H9 (cell line): ENCODE measurements around the gene EFCC1. TPM values are rescaled to one million over a fixed set of nuclear protein-coding genes. Genes with fewer than 3 reads are reported as not detected.

Source experiments
- DNase-seq: peaks from one replicate; pipeline ENCODE4 v3.0.0-alpha.2; 2017
- H2AFZ ChIP-seq: one replicate; pipeline ENCODE4 v1.6.1; 2013; ENCODE audit warnings: mild to moderate bottlenecking, low read length, control low read depth, moderate library complexity
- H2AK5ac ChIP-seq: 2 replicates; pipeline ENCODE4 v1.6.1; 2013; ENCODE audit warnings: low read length, control low read depth, mixed read lengths; ENCODE audit not compliant: insufficient read length
- H2BK120ac ChIP-seq: one replicate; pipeline ENCODE4 v1.6.1; 2013; ENCODE audit warnings: low read depth, mild to moderate bottlenecking, low read length, control low read depth, inconsistent platforms; ENCODE audit not compliant: poor library complexity, severe bottlenecking
- H2BK12ac ChIP-seq: 2 replicates; pipeline ENCODE4 v1.6.1; 2013; ENCODE audit warnings: low read length, control low read depth, mixed read lengths, low read depth; ENCODE audit not compliant: insufficient read length
- H2BK15ac ChIP-seq: 2 replicates; pipeline ENCODE4 v1.6.1; 2013; ENCODE audit warnings: low read depth, low read length, control low read depth
- H2BK20ac ChIP-seq: one replicate; pipeline ENCODE4 v1.6.1; 2013; ENCODE audit warnings: low read depth, mild to moderate bottlenecking, low read length, control low read depth, inconsistent platforms; ENCODE audit not compliant: poor library complexity, severe bottlenecking
- H2BK5ac ChIP-seq: 2 replicates; pipeline ENCODE4 v1.6.1; 2013; ENCODE audit warnings: low read length, control low read depth, mixed read lengths; ENCODE audit not compliant: insufficient read length
- H3K14ac ChIP-seq: 2 replicates; pipeline ENCODE4 v1.6.1; 2013; ENCODE audit warnings: low read length, control low read depth; ENCODE audit not compliant: insufficient read depth
- H3K18ac ChIP-seq: 2 replicates; pipeline ENCODE4 v1.6.1; 2013; ENCODE audit warnings: low read depth, mild to moderate bottlenecking, mixed read lengths, low read length, control low read depth; ENCODE audit not compliant: insufficient read length
- H3K23ac ChIP-seq: 2 replicates; pipeline ENCODE4 v1.6.1; 2013; ENCODE audit warnings: low read length, control low read depth, mixed read lengths, low read depth; ENCODE audit not compliant: insufficient read length
- H3K23me2 ChIP-seq: 2 replicates; pipeline ENCODE4 v1.6.1; 2013; ENCODE audit warnings: low read depth, mild to moderate bottlenecking, mixed read lengths, low read length, control low read depth; ENCODE audit not compliant: insufficient read length, poor library complexity, severe bottlenecking
- H3K27ac ChIP-seq: 2 replicates; pipeline ENCODE4 v1.5.1; 2013; ENCODE audit warnings: low read length, control low read depth, mixed read lengths, low read depth; ENCODE audit not compliant: insufficient read length
- H3K27me3 ChIP-seq: 2 replicates; pipeline ENCODE4 v1.6.1; 2013; ENCODE audit warnings: low read length, control low read depth, inconsistent platforms; ENCODE audit not compliant: insufficient read depth
- H3K4ac ChIP-seq: 2 replicates; pipeline ENCODE4 v1.6.1; 2013; ENCODE audit warnings: low read depth, mild to moderate bottlenecking, control low read depth, inconsistent platforms, low read length, moderate library complexity
- H3K4me1 ChIP-seq: 2 replicates; pipeline ENCODE4 v1.6.1; 2013; ENCODE audit warnings: low read length, control low read depth, inconsistent platforms; ENCODE audit not compliant: insufficient read depth
- H3K4me2 ChIP-seq: 2 replicates; pipeline ENCODE4 v1.6.1; 2013; ENCODE audit warnings: low read length, control low read depth, mixed read lengths; ENCODE audit not compliant: insufficient read length, insufficient read depth
- H3K56ac ChIP-seq: 2 replicates; pipeline ENCODE4 v1.6.1; 2013; ENCODE audit warnings: low read depth, mild to moderate bottlenecking, mixed read lengths, low read length, control low read depth; ENCODE audit not compliant: insufficient read length
- H3K79me1 ChIP-seq: 2 replicates; pipeline ENCODE4 v1.6.1; 2013; ENCODE audit warnings: low read depth, mild to moderate bottlenecking, moderate library complexity, low read length, control low read depth, inconsistent platforms; ENCODE audit not compliant: insufficient read depth, poor library complexity, severe bottlenecking
- H3K79me2 ChIP-seq: 2 replicates; pipeline ENCODE4 v1.6.1; 2013; ENCODE audit warnings: low read length, control low read depth, inconsistent platforms; ENCODE audit not compliant: insufficient read depth
- H3K9ac ChIP-seq: 2 replicates; pipeline ENCODE4 v1.6.1; 2013; ENCODE audit warnings: low read length, control low read depth, mixed read lengths; ENCODE audit not compliant: insufficient read length; ENCODE audit errors: extremely low read depth
- H3K9me3 ChIP-seq: one replicate; pipeline ENCODE4 v1.6.1; 2013; ENCODE audit warnings: low read depth, low read length, inconsistent platforms; ENCODE audit not compliant: control insufficient read depth
- H3T11ph ChIP-seq: one replicate; pipeline ENCODE4 v1.6.1; 2013; ENCODE audit warnings: mild to moderate bottlenecking, low read length, control low read depth, inconsistent platforms
- H4K20me1 ChIP-seq: one replicate; pipeline ENCODE4 v1.6.1; 2013; ENCODE audit not compliant: control insufficient read depth, insufficient read length, insufficient read depth
- H4K5ac ChIP-seq: 2 replicates; pipeline ENCODE4 v1.6.1; 2013; ENCODE audit warnings: low read depth, mild to moderate bottlenecking, mixed read lengths, low read length, control low read depth; ENCODE audit not compliant: insufficient read length
- H4K8ac ChIP-seq: replicated peaks from 2 replicates; pipeline ENCODE4 v1.6.1; 2013; ENCODE audit warnings: low read length, control low read depth, mixed read lengths, low read depth; ENCODE audit not compliant: insufficient read length
- H4K91ac ChIP-seq: 2 replicates; pipeline ENCODE4 v1.6.1; 2013; ENCODE audit warnings: low read depth, mild to moderate bottlenecking, moderate library complexity, mixed read lengths, low read length, control low read depth; ENCODE audit not compliant: insufficient read length
- H3K27ac Mint-ChIP-seq, 3 experiments: 2 replicates in 2 of 3; 3 replicates in 1 of 3; pipeline ENCODE4 v1.8.0; 2020 to 2021; ENCODE audit warnings: mixed read lengths in 3 of 3, mild to moderate bottlenecking in 1 of 3, moderate library complexity in 1 of 3
- H3K27me3 Mint-ChIP-seq: 2 replicates; pipeline ENCODE4 v1.8.0; 2021; ENCODE audit warnings: low read depth, mild to moderate bottlenecking, moderate library complexity, mixed read lengths
- H3K36me3 Mint-ChIP-seq, 3 experiments: 2 replicates in 2 of 3; 3 replicates in 1 of 3; pipeline ENCODE4 v1.8.0; 2020 to 2021; ENCODE audit warnings: low read depth in 3 of 3, mixed read lengths in 3 of 3; ENCODE audit not compliant: insufficient read depth in 1 of 3
- H3K4me1 Mint-ChIP-seq, 2 experiments: 2 replicates each; pipeline ENCODE4 v1.8.0; 2020; ENCODE audit warnings: mixed read lengths in 2 of 2
- H3K4me3 Mint-ChIP-seq, 2 experiments: 2 replicates in 1 of 2; 3 replicates in 1 of 2; pipeline ENCODE4 v1.8.0; 2020 to 2021; ENCODE audit warnings: mild to moderate bottlenecking in 2 of 2, mixed read lengths in 2 of 2, moderate library complexity in 1 of 2
- H3K9me3 Mint-ChIP-seq, 2 experiments: 2 replicates in 1 of 2; 3 replicates in 1 of 2; pipeline ENCODE4 v1.8.0; 2020; ENCODE audit warnings: mild to moderate bottlenecking in 2 of 2, mixed read lengths in 2 of 2, moderate library complexity in 1 of 2
- CTCF ChIP-seq: fragments of 200-600 bp; sonication (generic); conservative IDR thresholded peaks from 3 replicates; pipeline ENCODE4 v1.8.0; 2021; ENCODE audit warnings: antibody characterized with exemption, mild to moderate bottlenecking
- WGBS: extraction: QIAGEN DNeasy Blood & Tissue Kit; methylation state at CpG from one replicate; pipeline ENCODE4 v1.1.7; 2013; ENCODE audit warnings: missing lambda C conversion rate, low lambda C conversion rate, mixed read lengths; ENCODE audit not compliant: insufficient read length; ENCODE audit errors: extremely low coverage; 5-methylcytosine and 5-hydroxymethylcytosine counted together
- total RNA-seq: library from RNA; stranded (reverse); gene quantifications from 2 replicates; pipeline ENCODE4 v1.2.1, GENCODE V29; 2021

Gene EFCC1
- total RNA-seq, 1 experiment from 2014 or later: 0.09 TPM

- no peaks in the 10 kb centered on the region for H4K20me1 ChIP-seq
- DNase-seq: no peak
- no peak overlapping the region for H3T11ph ChIP-seq
- no peak overlapping the region for H2BK20ac ChIP-seq
- H3K18ac ChIP-seq: no peak overlapping the region
- H2BK5ac ChIP-seq: no peak overlapping the region
- no peak overlapping the region for H4K91ac ChIP-seq
- H3K79me2 ChIP-seq: no peaks in the 10 kb centered on the region
- H3K4me2 ChIP-seq: no peak overlapping the region
- no peak overlapping the region for H2BK15ac ChIP-seq
- H2BK120ac ChIP-seq: no peak overlapping the region
- H3K9me3 ChIP-seq: no peaks in the 10 kb centered on the region
- no peak overlapping the region for H2BK12ac ChIP-seq
- no peak overlapping the region for H3K23ac ChIP-seq
- WGBS: no CpG with 5 or more reads among the region's 10 CpGs
- H2AFZ ChIP-seq: no peak overlapping the region
- peaks cover 15 to 29% of the 10 kb centered on the region in 2 experiments for H3K4me1 Mint-ChIP-seq
- no peak for TF ChIP-seq CTCF
- no peaks in the 10 kb centered on the region for H3K23me2 ChIP-seq
- no peaks in the 10 kb centered on the region for H3K27me3 ChIP-seq
- H3K79me1 ChIP-seq: no peaks in the 10 kb centered on the region
- no peak overlapping the region for H2AK5ac ChIP-seq
- no peak overlapping the region for H4K5ac ChIP-seq
- H3K56ac ChIP-seq: no peak overlapping the region
- H3K36me3 Mint-ChIP-seq: no peaks in the 10 kb centered on the region
- H3K4me1 ChIP-seq: no peaks in the 10 kb centered on the region
- no peak overlapping the region for H3K4me3 Mint-ChIP-seq
- H3K4ac ChIP-seq: no peak overlapping the region
- H3K27ac ChIP-seq: no peak overlapping the region
- H3K27me3 Mint-ChIP-seq: peaks cover 6% of the 10 kb centered on the region
- no peak overlapping the region for H3K14ac ChIP-seq
- H3K9me3 Mint-ChIP-seq: no peaks in the 10 kb centered on the region
- no peak overlapping the region for H4K8ac ChIP-seq
- H3K9ac ChIP-seq: no peak overlapping the region
- H3K27ac Mint-ChIP-seq: no peak overlapping the region
Measured at GRCh38 chr3:129036222-129037092, 35.4 kb downstream of the EFCC1 start.
